Smooth muscle cell (in vitro differentiated cells): ENCODE measurements around the gene RPL39L. TPM values are rescaled to one million over a fixed set of nuclear protein-coding genes. Genes with fewer than 3 reads are reported as not detected.

ENCODE experiments used
- DNase-seq: peaks from one replicate; lab custom pipeline; 2025; ENCODE audit not compliant: unreplicated experiment; lab: John Stamatoyannopoulos, UW
- H2AFZ ChIP-seq: fragments of 200-600 bp; sonication (generic); 2 replicates; pipeline ENCODE4 v1.6.0; 2016; ENCODE audit warnings: antibody characterized with exemption, low read depth, mild to moderate bottlenecking
- H3F3A ChIP-seq: fragments of 200-600 bp; sonication (generic); 2 replicates; pipeline ENCODE4 v1.6.0; 2017; ENCODE audit warnings: antibody characterized with exemption, low read depth
- H3K27ac ChIP-seq: fragments of 200-600 bp; sonication (generic); 2 replicates; pipeline ENCODE4 v1.5.1; 2016; ENCODE audit warnings: low read depth, mild to moderate bottlenecking
- H3K27me3 ChIP-seq: fragments of 200-600 bp; sonication (generic); 2 replicates; pipeline ENCODE4 v1.6.1; 2016; ENCODE audit warnings: low read depth, mild to moderate bottlenecking
- H3K36me3 ChIP-seq: fragments of 200-600 bp; sonication (generic); 2 replicates; pipeline ENCODE4 v1.5.1; 2016; ENCODE audit warnings: low read depth
- H3K4me1 ChIP-seq: fragments of 200-600 bp; sonication (generic); 2 replicates; pipeline ENCODE4 v1.5.1; 2016; ENCODE audit warnings: low read depth
- H3K4me2 ChIP-seq: fragments of 200-600 bp; sonication (generic); 2 replicates; pipeline ENCODE4 v1.6.0; 2016; ENCODE audit warnings: mild to moderate bottlenecking
- H3K4me3 ChIP-seq: fragments of 200-600 bp; sonication (generic); 2 replicates; pipeline ENCODE4 v1.5.1; 2016; ENCODE audit warnings: mild to moderate bottlenecking
- H3K79me2 ChIP-seq: fragments of 200-600 bp; sonication (generic); 2 replicates; pipeline ENCODE4 v1.6.0; 2016; ENCODE audit warnings: low read depth, mild to moderate bottlenecking
- H3K9ac ChIP-seq: fragments of 200-600 bp; sonication (generic); 2 replicates; pipeline ENCODE4 v1.6.0; 2016; ENCODE audit warnings: low read depth
- H3K9me3 ChIP-seq: fragments of 200-600 bp; sonication (generic); replicated peaks from 2 replicates; pipeline ENCODE4 v1.5.1; 2016; ENCODE audit warnings: low read depth
- H4K20me1 ChIP-seq: fragments of 200-600 bp; sonication (generic); 2 replicates; pipeline ENCODE4 v1.6.0; 2016; ENCODE audit warnings: low read depth
- CTCF ChIP-seq: fragments of 200-600 bp; sonication (generic); IDR thresholded peaks from 2 replicates; pipeline ENCODE4 v1.5.1; 2017; ENCODE audit warnings: borderline replicate concordance, mild to moderate bottlenecking, antibody characterized with exemption; ENCODE audit not compliant: insufficient read depth, poor library complexity, severe bottlenecking
- WGBS: methylation state at CpG from one replicate; pipeline ENCODE4 v1.1.7; 2016; ENCODE audit warnings: low lambda C conversion rate; 5-methylcytosine and 5-hydroxymethylcytosine counted together
- polyA plus RNA-seq: library from polyadenylated mRNA; unstranded; fragments of >200 nt; fragmentation: Nextera tagmentation; extraction: Ambion mirVana; gene quantifications from 2 replicates; pipeline ENCODE4 v1.2.1, GENCODE V29; 2016
- total RNA-seq: library from RNA; depleted of rRNA; stranded (reverse); fragments of >200 nt; gene quantifications from 2 replicates; pipeline ENCODE4 v1.2.3, GENCODE V29; 2014

Gene RPL39L
- total and polyA plus RNA-seq, 2 experiments from 2014 or later: 40.3 to 44.2 TPM

GRCh38 chr3:187093320-187093719 lies 46.0 kb downstream of the RPL39L start:
- no peaks in the 10 kb centered on the region for H3K36me3 ChIP-seq
- WGBS: 90% methylated on average over 1 of the region's 1 CpG
- no peak overlapping the region for H3K4me3 ChIP-seq
- no peak for TF ChIP-seq CTCF
- no peaks in the 10 kb centered on the region for H3K4me1 ChIP-seq
- no peaks in the 10 kb centered on the region for H4K20me1 ChIP-seq
- no peak overlapping the region for H3K4me2 ChIP-seq
- no peaks in the 10 kb centered on the region for H3K79me2 ChIP-seq
- H3K27me3 ChIP-seq: no peaks in the 10 kb centered on the region
- H3K9me3 ChIP-seq: peaks cover 11% of the 10 kb centered on the region
- H2AFZ ChIP-seq: no peak overlapping the region
- no peaks in the 10 kb centered on the region for H3F3A ChIP-seq
- DNase-seq: no peak
- H3K27ac ChIP-seq: no peak overlapping the region
- H3K9ac ChIP-seq: no peak overlapping the region

- H3K79me2 ChIP-seq: no peaks in the 10 kb centered on the region
- WGBS: 90% methylated on average over 1 of the region's 1 CpG
- H3K4me3 ChIP-seq: no peak overlapping the region
- H3K36me3 ChIP-seq: no peaks in the 10 kb centered on the region
- no peak overlapping the region for H3K4me2 ChIP-seq
- peaks cover 21% of the 10 kb centered on the region for H3K9me3 ChIP-seq
- DNase-seq: no peak
- no peak overlapping the region for H2AFZ ChIP-seq
- H3K27me3 ChIP-seq: no peaks in the 10 kb centered on the region
- no peaks in the 10 kb centered on the region for H3K4me1 ChIP-seq
- TF ChIP-seq CTCF: no peak
- H3F3A ChIP-seq: no peaks in the 10 kb centered on the region
- H4K20me1 ChIP-seq: no peaks in the 10 kb centered on the region
- H3K27ac ChIP-seq: no peak overlapping the region
- no peak overlapping the region for H3K9ac ChIP-seq
These were observed 50.6 kb downstream of the RPL39L start for GRCh38 chr3:187088701-187089100.

- H3K27me3 ChIP-seq: no peaks in the 10 kb centered on the region
- 99% methylated on average over 3 of the region's 3 CpGs for WGBS
These were observed 52.5 kb downstream of the RPL39L start for GRCh38 chr3:187086831-187087230.

More at GRCh38 chr3:187086831-187087230, 52.5 kb downstream of the RPL39L start:
- H3K79me2 ChIP-seq: no peaks in the 10 kb centered on the region
- TF ChIP-seq CTCF: no peak
- H3K9ac ChIP-seq: no peak overlapping the region
- H4K20me1 ChIP-seq: no peaks in the 10 kb centered on the region
- H3F3A ChIP-seq: no peaks in the 10 kb centered on the region
- H2AFZ ChIP-seq: no peak overlapping the region
- no peaks in the 10 kb centered on the region for H3K4me1 ChIP-seq
- H3K4me2 ChIP-seq: no peak overlapping the region
- no peak overlapping the region for H3K27ac ChIP-seq
- no peak for DNase-seq
- H3K4me3 ChIP-seq: no peak overlapping the region
- H3K9me3 ChIP-seq: peaks cover 20% of the 10 kb centered on the region
- no peaks in the 10 kb centered on the region for H3K36me3 ChIP-seq
